ENCODE measurements around the gene HAUS3.

- no peak for TF ChIP-seq YY1 (IDR thresholded peaks at IDR 0.05; ENCODE audit: insufficient read depth, insufficient read length)
- TF ChIP-seq SUZ12 (IDR thresholded peaks at IDR 0.05; ENCODE audit: extremely low read depth, insufficient read depth, insufficient read length): no peak
These were observed 5.5 kb upstream of the HAUS3 start for GRCh38 chr4:2247128-2248043.

Data from NT2/D1 (cell line).